GM10248 (cell line): ENCODE data around the gene ESR1.

Source experiments
- CTCF ChIA-PET: fragments of 300-600 bp; sonication (Branson Sonifier 250); formaldehyde crosslinking; extraction: SDS; loops from one replicate; lab custom pipeline; 2021; ENCODE audit warnings: antibody characterized with exemption; lab: Yijun Ruan, JAX
- POLR2A ChIA-PET: fragments of 350-650 bp; sonication (Branson Sonifier 250); formaldehyde crosslinking; extraction: SDS; loops from one replicate; lab custom pipeline; 2020; ENCODE audit warnings: antibody characterized with exemption; lab: Yijun Ruan, JAX
- DNase-seq: peaks from one replicate; pipeline ENCODE4 v3.0.0; 2012; ENCODE audit errors: extremely low spot score
- TF ChIP-seq, protein P1 (sequence below): IDR thresholded peaks from 2 replicates; pipeline ENCODE4 v1.5.1; 2012; ENCODE audit warnings: mild to moderate bottlenecking, low read depth; ENCODE audit errors: extremely low read depth, missing control alignments, control extremely low read depth

The ESR1 gene

GRCh38 chr6:151811081-151811480 is 3.6 kb downstream of the ESR1 start:
- CTCF ChIA-PET = no interaction called here
- TF ChIP-seq, protein P1, sequence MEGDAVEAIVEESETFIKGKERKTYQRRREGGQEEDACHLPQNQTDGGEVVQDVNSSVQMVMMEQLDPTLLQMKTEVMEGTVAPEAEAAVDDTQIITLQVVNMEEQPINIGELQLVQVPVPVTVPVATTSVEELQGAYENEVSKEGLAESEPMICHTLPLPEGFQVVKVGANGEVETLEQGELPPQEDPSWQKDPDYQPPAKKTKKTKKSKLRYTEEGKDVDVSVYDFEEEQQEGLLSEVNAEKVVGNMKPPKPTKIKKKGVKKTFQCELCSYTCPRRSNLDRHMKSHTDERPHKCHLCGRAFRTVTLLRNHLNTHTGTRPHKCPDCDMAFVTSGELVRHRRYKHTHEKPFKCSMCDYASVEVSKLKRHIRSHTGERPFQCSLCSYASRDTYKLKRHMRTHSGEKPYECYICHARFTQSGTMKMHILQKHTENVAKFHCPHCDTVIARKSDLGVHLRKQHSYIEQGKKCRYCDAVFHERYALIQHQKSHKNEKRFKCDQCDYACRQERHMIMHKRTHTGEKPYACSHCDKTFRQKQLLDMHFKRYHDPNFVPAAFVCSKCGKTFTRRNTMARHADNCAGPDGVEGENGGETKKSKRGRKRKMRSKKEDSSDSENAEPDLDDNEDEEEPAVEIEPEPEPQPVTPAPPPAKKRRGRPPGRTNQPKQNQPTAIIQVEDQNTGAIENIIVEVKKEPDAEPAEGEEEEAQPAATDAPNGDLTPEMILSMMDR = no peak
- no peak for DNase-seq
- POLR2A ChIA-PET = no interaction called here

DNA sequence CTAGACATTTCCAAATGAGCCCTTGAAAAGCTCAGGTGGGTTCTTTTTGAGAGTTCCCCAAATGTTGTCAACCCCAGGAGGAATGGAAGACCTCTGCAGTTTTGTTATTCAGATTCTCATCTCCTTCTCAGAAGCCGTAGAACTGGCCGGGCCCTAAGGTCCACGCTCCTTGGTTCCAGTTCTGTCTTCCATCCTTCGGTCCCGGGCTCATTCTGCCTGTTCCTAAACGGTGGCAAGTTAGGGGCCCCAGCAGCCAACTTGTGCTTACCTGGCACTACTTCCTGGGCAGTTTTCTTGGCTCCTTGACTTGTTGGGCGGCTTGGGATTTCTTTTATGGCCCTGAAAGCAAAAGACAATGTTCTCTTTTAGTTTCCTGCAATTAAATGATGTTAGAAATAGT is 6.4 kb downstream of the ESR1 start:
- no peak for DNase-seq
- CTCF ChIA-PET = no interaction called here
- POLR2A ChIA-PET = no interaction called here
- TF ChIP-seq, protein P1 = no peak

DNA sequence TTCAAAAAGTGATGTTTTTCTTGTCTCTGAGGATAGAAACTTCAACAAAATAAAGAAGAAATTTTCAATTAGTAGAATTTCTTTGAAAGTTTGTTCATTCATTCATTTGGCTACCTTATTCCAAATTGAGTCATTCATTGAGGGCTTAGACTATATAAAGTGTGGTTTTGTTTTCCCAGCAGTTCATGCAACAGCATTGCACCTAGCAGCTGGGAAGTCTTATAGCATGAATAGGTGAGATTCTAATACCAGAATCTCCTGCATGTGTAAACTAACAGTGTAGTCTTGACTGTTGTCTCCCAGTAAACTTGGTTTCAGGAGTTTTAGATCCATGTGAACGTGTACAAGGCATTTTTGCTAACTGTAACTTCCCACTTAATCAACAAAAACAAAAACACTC is 7.1 kb downstream of the ESR1 start:
- POLR2A ChIA-PET = no interaction called here
- CTCF ChIA-PET = no interaction called here
- TF ChIP-seq, protein P1 = no peak
- DNase-seq = no peak

GRCh38 chr6:151822252-151823111 is 15.0 kb downstream of the ESR1 start:
- DNase-seq = peak; percentile 35
- TF ChIP-seq, protein P1 = no peak
- ChIA-PET POLR2A (no interaction called here), CTCF (no interaction called here)

GRCh38 chr6:151826517-151827142 is 19.1 kb downstream of the ESR1 start:
- ChIA-PET CTCF (interaction anchor here (1.0 kb wide), 1 partner anchor 9 kb away, joined by 3 read pairs; no protein-coding TSS in a partner anchor), POLR2A (no interaction called here)
- DNase-seq = no peak
- TF ChIP-seq, protein P1 = no peak

DNA sequence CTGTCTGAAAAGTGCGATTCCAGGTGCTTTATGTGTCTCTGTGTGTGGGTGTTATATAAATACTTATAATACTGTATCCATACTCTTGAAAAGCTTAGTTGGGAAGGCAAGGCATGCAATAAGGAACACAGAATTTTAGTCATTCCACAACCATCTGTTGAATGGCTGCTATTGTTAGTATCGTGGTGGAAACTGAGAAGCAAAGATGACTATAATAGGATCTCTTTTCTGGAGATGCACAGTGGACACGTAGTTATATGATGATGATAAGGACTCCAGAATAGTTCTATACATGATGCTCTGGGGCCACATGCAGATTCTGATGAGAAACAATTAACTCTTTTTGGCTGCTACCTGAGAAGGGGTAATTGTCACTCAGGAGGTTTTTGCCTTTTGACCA is 25.2 kb downstream of the ESR1 start:
- ChIA-PET POLR2A (no interaction called here), CTCF (no interaction called here)
- TF ChIP-seq, protein P1 = no peak
- no peak for DNase-seq
